A673 (cell line): ENCODE results near the gene ACTR5. TPM values are rescaled to one million over a fixed set of nuclear protein-coding genes. Genes with fewer than 3 reads are reported as not detected.

Experiments used
- BruUV-seq: library from RNA; stranded (reverse); fragments of 400-500 nt; replicated peaks from 2 replicates; lab custom pipeline; 2021; lab: Mats Ljungman, UMichigan
- CTCF ChIA-PET: fragments of 300-600 bp; sonication (Branson Sonifier 250); formaldehyde crosslinking; loops from one replicate; lab custom pipeline; 2022; ENCODE audit warnings: antibody characterized with exemption; lab: Charles Lee
- POLR2A ChIA-PET: fragments of 300-600 bp; sonication (Branson Sonifier 250); formaldehyde crosslinking; loops from one replicate; lab custom pipeline; 2022; ENCODE audit warnings: antibody characterized with exemption; ENCODE audit not compliant: low non-redundant PET; lab: Charles Lee
- DNase-seq: peaks from one replicate; pipeline ENCODE4 v3.0.0-alpha.2; 2015; ENCODE audit warnings: low spot score
- H3K27ac ChIP-seq: fragments of 200-600 bp; sonication (generic); 2 replicates; pipeline ENCODE4 v1.5.1; 2016; ENCODE audit warnings: mixed run types, low read depth, mild to moderate bottlenecking, mixed read lengths, antibody characterized with exemption, low read length; ENCODE audit not compliant: poor library complexity, severe bottlenecking
- H3K27me3 ChIP-seq: fragments of 200-600 bp; sonication (generic); replicated peaks from 2 replicates; pipeline ENCODE4 v1.6.1; 2017; ENCODE audit warnings: mixed run types, low read depth, mild to moderate bottlenecking, mixed read lengths, antibody characterized with exemption, low read length; ENCODE audit not compliant: insufficient read depth, poor library complexity
- H3K36me3 ChIP-seq: fragments of 200-600 bp; sonication (generic); 2 replicates; pipeline ENCODE4 v1.6.1; 2016; ENCODE audit warnings: mixed run types, mild to moderate bottlenecking, mixed read lengths, antibody characterized with exemption, low read length; ENCODE audit not compliant: insufficient read depth, poor library complexity, severe bottlenecking
- H3K4me1 ChIP-seq: fragments of 200-600 bp; sonication (generic); 2 replicates; pipeline ENCODE4 v1.6.1; 2017; ENCODE audit warnings: mixed run types, mild to moderate bottlenecking, mixed read lengths, antibody characterized with exemption, low read length; ENCODE audit not compliant: insufficient read depth, poor library complexity, severe bottlenecking
- H3K4me3 ChIP-seq: fragments of 200-600 bp; sonication (generic); 2 replicates; pipeline ENCODE4 v1.5.1; 2016; ENCODE audit warnings: low read depth, mixed run types, mild to moderate bottlenecking, mixed read lengths, low read length; ENCODE audit not compliant: poor library complexity, severe bottlenecking
- H3K9me3 ChIP-seq: fragments of 200-600 bp; sonication (generic); 2 replicates; pipeline ENCODE4 v1.6.1; 2016; ENCODE audit warnings: mixed run types, low read depth, mild to moderate bottlenecking, mixed read lengths, antibody characterized with exemption, low read length; ENCODE audit not compliant: poor library complexity, severe bottlenecking
- CTCF ChIP-seq: fragments of 300-800, 200-600 bp; sonication (generic); conservative IDR thresholded peaks from 2 replicates; pipeline ENCODE4 v1.5.1; 2017; ENCODE audit warnings: low read depth, mild to moderate bottlenecking, antibody characterized with exemption, low read length, moderate library complexity, mixed read lengths
- EZH2 ChIP-seq: fragments of 200-600 bp; sonication (generic); IDR thresholded peaks from 2 replicates; pipeline ENCODE4 v1.6.1; 2017; ENCODE audit warnings: borderline replicate concordance, low read depth, mild to moderate bottlenecking, mixed read lengths, antibody characterized with exemption, low read length; ENCODE audit not compliant: poor library complexity, severe bottlenecking
- intact Hi-C: fragments of 100-400 bp; cut with micrococcal nuclease; formaldehyde crosslinking; loops from one replicate; pipeline ENCODE4 v1.10.0; 2022; ENCODE audit not compliant: unreplicated experiment
- total RNA-seq: library from RNA; stranded (reverse); gene quantifications from 2 replicates; pipeline ENCODE4 v1.2.3, GENCODE V29; 2021

The ACTR5 gene
- total RNA-seq, 1 experiment from 2014 or later: 11.5 TPM

- H3K36me3 ChIP-seq: no peaks in the 10 kb centered on the region
- CTCF ChIA-PET: no interaction called here
- H3K4me3 ChIP-seq: peak overlapping the region; percentile 36
- peaks cover 9% of the 10 kb centered on the region for H3K4me1 ChIP-seq
- peaks cover 96% of the 10 kb centered on the region for H3K27me3 ChIP-seq
- peak; percentile 82 for DNase-seq
- intact Hi-C loops: loop anchor here (5.0 kb wide), 1 partner anchor 84 kb away; no protein-coding TSS in a partner anchor
- POLR2A ChIA-PET: no interaction called here
- BruUV-seq: no TSS peak
- no peaks in the 10 kb centered on the region for H3K9me3 ChIP-seq
- H3K27ac ChIP-seq: no peak overlapping the region
- TF ChIP-seq CTCF (peak; percentile 99), EZH2 (peak; percentile 5)
Measured at GRCh38 chr20:38730989-38731737, 17.1 kb upstream of the ACTR5 start.

- H3K9me3 ChIP-seq: no peaks in the 10 kb centered on the region
- DNase-seq: no peak
- CTCF ChIA-PET: no interaction called here
- 0 out of 2 replicates have a peak, but pooled peaks have one; percentile 2 for TF ChIP-seq CTCF
- TF ChIP-seq EZH2: no peak
- H3K4me3 ChIP-seq: no peak overlapping the region
- intact Hi-C loops: loop anchor here (5.0 kb wide), 1 partner anchor 84 kb away; no protein-coding TSS in a partner anchor
- POLR2A ChIA-PET: no interaction called here
- no TSS peak for BruUV-seq
- peaks cover 9% of the 10 kb centered on the region for H3K4me1 ChIP-seq
- no peaks in the 10 kb centered on the region for H3K36me3 ChIP-seq
- no peak overlapping the region for H3K27ac ChIP-seq
- peaks cover 96% of the 10 kb centered on the region for H3K27me3 ChIP-seq
Measured at GRCh38 chr20:38731738-38732113, 16.5 kb upstream of the ACTR5 start.

GRCh38 chr20:38732981-38733380, 15.3 kb upstream of the ACTR5 start:
- TF ChIP-seq CTCF (no peak), EZH2 (no peak)
- intact Hi-C loops: loop anchor here (5.0 kb wide), 1 partner anchor 86 kb away; no protein-coding TSS in a partner anchor
- no TSS peak for BruUV-seq
- Histone ChIP-seq H3K27ac (no peak overlapping the region), H3K36me3 (no peaks in the 10 kb centered on the region), H3K4me1 (peaks cover 9% of the 10 kb centered on the region), H3K9me3 (no peaks in the 10 kb centered on the region), H3K4me3 (no peak overlapping the region), H3K27me3 (peaks cover 96% of the 10 kb centered on the region)
- POLR2A ChIA-PET: no interaction called here
- DNase-seq: no peak
- CTCF ChIA-PET: no interaction called here
